NOMO-1 treated with DMSO at 0.1 percent for 48 hours (cell line): ENCODE data around the gene HMG20A.

Experiments
- DNase-seq: peaks from one replicate; lab custom pipeline; 2025; ENCODE audit not compliant: unreplicated experiment; lab: John Stamatoyannopoulos, UW

The HMG20A gene

DNA sequence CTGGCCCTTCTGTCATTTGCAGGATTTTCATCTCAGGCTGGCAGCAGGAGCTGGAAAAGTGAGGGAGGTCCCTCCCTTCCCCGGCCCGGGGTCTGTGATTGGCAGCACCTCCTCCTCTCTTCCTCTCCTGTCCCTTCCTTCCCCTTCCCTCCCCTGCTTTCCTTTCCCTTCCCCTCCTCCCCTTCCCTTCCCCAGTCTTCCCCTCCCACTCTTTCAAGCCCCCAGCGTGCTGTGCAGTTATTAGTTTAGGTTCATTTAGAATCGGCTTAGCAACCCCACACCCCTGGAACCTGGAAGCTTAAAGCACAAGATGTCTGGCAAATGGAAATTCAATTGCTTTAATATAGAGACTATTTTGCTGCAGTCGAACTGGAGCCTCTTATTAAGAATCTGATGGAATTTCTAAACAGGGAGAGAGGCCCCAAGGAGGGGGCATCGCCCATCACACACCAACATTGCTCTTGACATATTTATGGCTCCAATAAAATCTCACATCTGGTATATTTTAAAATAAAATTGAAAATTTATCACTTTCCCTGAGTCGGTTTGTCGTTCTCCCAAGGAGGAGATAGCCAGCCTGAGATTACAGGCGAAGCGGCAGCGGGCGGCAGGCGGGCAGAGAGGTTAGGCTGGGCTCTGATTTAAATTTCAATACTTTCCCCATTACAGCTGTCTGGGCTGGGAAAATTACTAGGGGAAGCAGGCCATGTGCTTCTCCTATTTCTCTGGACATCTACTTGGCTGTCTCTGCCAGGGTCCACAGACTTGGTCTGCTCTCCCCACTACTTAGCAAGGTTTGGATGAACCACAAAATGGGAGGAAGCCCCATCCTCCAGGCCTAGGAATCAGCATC, 113.1 kb downstream of the HMG20A start:
- no peak for DNase-seq
